ENCODE measurements around the gene NOL4L.

NOL4L gene

GRCh38 chr20:32585011-32585585 is at the start of gene NOL4L:
Gene NOL4L (minus strand): TSS chr20:32585333. CDS start chr20:32584890, 443 bp downstream.
- Histone ChIP-seq H3K27ac (no peak within 1 kb of the TSS), H3K9me3 (ENCODE audit: low read depth, low read length) (no peaks in the 10 kb centered on the region), H3K36me3 (ENCODE audit: insufficient read depth, low read length) (no peaks in the 10 kb centered on the region), H3K9ac (ENCODE audit: insufficient read length) (no peak within 1 kb of the TSS), H3K4me3 (peak within 1 kb of the TSS; percentile 79)
- DNase-seq (ENCODE audit: low read depth, low spot score), result no peak
- no peak for TF ChIP-seq POLR2AphosphoS5 (IDR thresholded peaks at IDR 0.05; ENCODE audit: borderline replicate concordance, low read depth, low read length)
- no peak for TF ChIP-seq FOXP2 (optimal IDR thresholded peaks at IDR 0.05; ENCODE audit: control extremely low read depth, extremely low read length, insufficient read depth)
- no peak for TF ChIP-seq EZH2 (IDR thresholded peaks at IDR 0.05)

- H3K9ac ChIP-seq (ENCODE audit: insufficient read length), result no peak overlapping the region
- no peak overlapping the region for H3K27ac ChIP-seq
- DNase-seq (ENCODE audit: low read depth, low spot score), result no peak
Measured at GRCh38 chr20:32634041-32634805, 49.1 kb upstream of the NOL4L start.

GRCh38 chr20:32632461-32633354 is 47.6 kb upstream of the NOL4L start:
- H3K9ac ChIP-seq (ENCODE audit: insufficient read length), result no peak overlapping the region
- TF ChIP-seq EZH2 (IDR thresholded peaks at IDR 0.05), result no peak
- TF ChIP-seq POLR2AphosphoS5 (IDR thresholded peaks at IDR 0.05; ENCODE audit: borderline replicate concordance, low read depth, low read length), result no peak
- TF ChIP-seq FOXP2 (optimal IDR thresholded peaks at IDR 0.05; ENCODE audit: control extremely low read depth, extremely low read length, insufficient read depth), result no peak
- H3K9me3 ChIP-seq (ENCODE audit: low read depth, low read length), result no peaks in the 10 kb centered on the region
- H3K27ac ChIP-seq, result no peak overlapping the region
- no peak for DNase-seq (ENCODE audit: low read depth, low spot score)
- no peaks in the 10 kb centered on the region for H3K36me3 ChIP-seq (ENCODE audit: insufficient read depth, low read length)
- H3K4me3 ChIP-seq, result no peak overlapping the region

More at GRCh38 chr20:32634041-32634805, 49.1 kb upstream of the NOL4L start:
- H3K4me3 ChIP-seq, result no peak overlapping the region
- no peak for TF ChIP-seq POLR2AphosphoS5 (IDR thresholded peaks at IDR 0.05; ENCODE audit: borderline replicate concordance, low read depth, low read length)
- no peak for TF ChIP-seq FOXP2 (optimal IDR thresholded peaks at IDR 0.05; ENCODE audit: control extremely low read depth, extremely low read length, insufficient read depth)
- TF ChIP-seq EZH2 (IDR thresholded peaks at IDR 0.05), result no peak
- H3K9me3 ChIP-seq (ENCODE audit: low read depth, low read length), result no peaks in the 10 kb centered on the region
- H3K36me3 ChIP-seq (ENCODE audit: insufficient read depth, low read length), result no peaks in the 10 kb centered on the region

GRCh38 chr20:32631933-32632460 is 46.9 kb upstream of the NOL4L start:
- DNase-seq (ENCODE audit: low read depth, low spot score), result no peak
- no peak overlapping the region for H3K4me3 ChIP-seq
- H3K9me3 ChIP-seq (ENCODE audit: low read depth, low read length), result no peaks in the 10 kb centered on the region
- H3K36me3 ChIP-seq (ENCODE audit: insufficient read depth, low read length), result no peaks in the 10 kb centered on the region
- no peak overlapping the region for H3K27ac ChIP-seq
- TF ChIP-seq POLR2AphosphoS5 (IDR thresholded peaks at IDR 0.05; ENCODE audit: borderline replicate concordance, low read depth, low read length), result no peak
- TF ChIP-seq FOXP2 (optimal IDR thresholded peaks at IDR 0.05; ENCODE audit: control extremely low read depth, extremely low read length, insufficient read depth), result no peak
- TF ChIP-seq EZH2 (IDR thresholded peaks at IDR 0.05), result no peak
- H3K9ac ChIP-seq (ENCODE audit: insufficient read length), result no peak overlapping the region

GRCh38 chr20:32629813-32630212 is 44.7 kb upstream of the NOL4L start:
- Histone ChIP-seq H3K9me3 (ENCODE audit: low read depth, low read length) (no peaks in the 10 kb centered on the region), H3K9ac (ENCODE audit: insufficient read length) (no peak overlapping the region), H3K27ac (no peak overlapping the region), H3K4me3 (no peak overlapping the region), H3K36me3 (ENCODE audit: insufficient read depth, low read length) (no peaks in the 10 kb centered on the region)
- TF ChIP-seq EZH2 (IDR thresholded peaks at IDR 0.05), result no peak
- no peak for TF ChIP-seq POLR2AphosphoS5 (IDR thresholded peaks at IDR 0.05; ENCODE audit: borderline replicate concordance, low read depth, low read length)
- DNase-seq (ENCODE audit: low read depth, low spot score), result no peak

- TF ChIP-seq FOXP2 (optimal IDR thresholded peaks at IDR 0.05; ENCODE audit: control extremely low read depth, extremely low read length, insufficient read depth) (no peak), POLR2AphosphoS5 (IDR thresholded peaks at IDR 0.05; ENCODE audit: borderline replicate concordance, low read depth, low read length) (no peak), EZH2 (IDR thresholded peaks at IDR 0.05) (no peak)
- DNase-seq (ENCODE audit: low read depth, low spot score), result no peak
- Histone ChIP-seq H3K9me3 (ENCODE audit: low read depth, low read length) (no peaks in the 10 kb centered on the region), H3K27ac (no peak overlapping the region), H3K36me3 (ENCODE audit: insufficient read depth, low read length) (no peaks in the 10 kb centered on the region), H3K4me3 (no peak overlapping the region), H3K9ac (ENCODE audit: insufficient read length) (no peak overlapping the region)
Measured at GRCh38 chr20:32628960-32629530, 43.9 kb upstream of the NOL4L start.

GRCh38 chr20:32626859-32627636 is 41.9 kb upstream of the NOL4L start:
- H3K27ac ChIP-seq, result no peak overlapping the region
- no peak overlapping the region for H3K9ac ChIP-seq (ENCODE audit: insufficient read length)
- no peaks in the 10 kb centered on the region for H3K36me3 ChIP-seq (ENCODE audit: insufficient read depth, low read length)
- no peak for DNase-seq (ENCODE audit: low read depth, low spot score)
- H3K4me3 ChIP-seq, result no peak overlapping the region
- no peaks in the 10 kb centered on the region for H3K9me3 ChIP-seq (ENCODE audit: low read depth, low read length)
- no peak for TF ChIP-seq FOXP2 (optimal IDR thresholded peaks at IDR 0.05; ENCODE audit: control extremely low read depth, extremely low read length, insufficient read depth)
- TF ChIP-seq EZH2 (IDR thresholded peaks at IDR 0.05), result no peak
- TF ChIP-seq POLR2AphosphoS5 (IDR thresholded peaks at IDR 0.05; ENCODE audit: borderline replicate concordance, low read depth, low read length), result no peak
